ENCODE measurements around the gene PCDHA9.
A peak's percentile ranks its signal among the peaks of the same experiment; 100 is the strongest.

PCDHA9 gene

GRCh38 chr5:140855772-140856674 is 7.8 kb downstream of the PCDHA9 start, which contains the start of gene PCDHA10:
TSS of gene PCDHA10 (plus strand) at chr5:140855897. CDS start at chr5:140856049, 152 bp downstream.
- DNase-seq (ENCODE audit: extremely low read depth, low read depth) = no peak
- no peak for TF ChIP-seq CTCF (IDR thresholded peaks at IDR 0.05; ENCODE audit: low read depth, low read length, missing control alignments)
- no peak within 1 kb of the TSS for H3K4me3 ChIP-seq (replicated peaks; ENCODE audit: low read depth, low read length)

- no peak for TF ChIP-seq CTCF (IDR thresholded peaks at IDR 0.05; ENCODE audit: low read depth, low read length, missing control alignments)
- no peak for DNase-seq (ENCODE audit: extremely low read depth, low read depth)
- no peak overlapping the region for H3K4me3 ChIP-seq (replicated peaks; ENCODE audit: low read depth, low read length)
Observed at GRCh38 chr5:140857177-140857986, 9.2 kb downstream of the PCDHA9 start.

GRCh38 chr5:140857987-140858240 is 9.7 kb downstream of the PCDHA9 start:
- no peak for TF ChIP-seq CTCF (IDR thresholded peaks at IDR 0.05; ENCODE audit: low read depth, low read length, missing control alignments)
- DNase-seq (ENCODE audit: extremely low read depth, low read depth) = no peak
- H3K4me3 ChIP-seq (replicated peaks; ENCODE audit: low read depth, low read length) = no peak overlapping the region

- DNase-seq (ENCODE audit: extremely low read depth, low read depth) = no peak
- H3K4me3 ChIP-seq (replicated peaks; ENCODE audit: low read depth, low read length) = no peak overlapping the region
- no peak for TF ChIP-seq CTCF (IDR thresholded peaks at IDR 0.05; ENCODE audit: low read depth, low read length, missing control alignments)
Observed at GRCh38 chr5:140862441-140863295, 14.5 kb downstream of the PCDHA9 start.

- no peak within 1 kb of the TSS for H3K4me3 ChIP-seq (replicated peaks; ENCODE audit: low read depth, low read length)
- no peak for DNase-seq (ENCODE audit: extremely low read depth, low read depth)
- peak; percentile 29 for TF ChIP-seq CTCF (IDR thresholded peaks at IDR 0.05; ENCODE audit: low read depth, low read length, missing control alignments)
Observed at GRCh38 chr5:140868721-140869554, 20.8 kb downstream of the PCDHA9 start, which contains the start of gene PCDHA11. TSS of gene PCDHA11 (plus strand) at chr5:140868957. CDS start at chr5:140869104, 147 bp downstream.

GRCh38 chr5:140869555-140869886 is 21.3 kb downstream of the PCDHA9 start:
- TF ChIP-seq CTCF (IDR thresholded peaks at IDR 0.05; ENCODE audit: low read depth, low read length, missing control alignments) = no peak
- DNase-seq (ENCODE audit: extremely low read depth, low read depth) = no peak
- H3K4me3 ChIP-seq (replicated peaks; ENCODE audit: low read depth, low read length) = no peak overlapping the region

All from HFF-Myc (cell line).